ENCODE data around the gene GBF1. TPM values are rescaled to one million over a fixed set of nuclear protein-coding genes. Genes with fewer than 3 reads are reported as not detected.

Gene GBF1
- total and polyA plus RNA-seq, 2 of the 13 experiments (the other 11 are each of a cell fraction or from before 2014, with no cell fraction given) = 17.1 to 21.9 TPM

GRCh38 chr10:102394079-102394800 lies 148.9 kb downstream of the GBF1 start (continued):
- TF ChIP-seq, protein P1, sequence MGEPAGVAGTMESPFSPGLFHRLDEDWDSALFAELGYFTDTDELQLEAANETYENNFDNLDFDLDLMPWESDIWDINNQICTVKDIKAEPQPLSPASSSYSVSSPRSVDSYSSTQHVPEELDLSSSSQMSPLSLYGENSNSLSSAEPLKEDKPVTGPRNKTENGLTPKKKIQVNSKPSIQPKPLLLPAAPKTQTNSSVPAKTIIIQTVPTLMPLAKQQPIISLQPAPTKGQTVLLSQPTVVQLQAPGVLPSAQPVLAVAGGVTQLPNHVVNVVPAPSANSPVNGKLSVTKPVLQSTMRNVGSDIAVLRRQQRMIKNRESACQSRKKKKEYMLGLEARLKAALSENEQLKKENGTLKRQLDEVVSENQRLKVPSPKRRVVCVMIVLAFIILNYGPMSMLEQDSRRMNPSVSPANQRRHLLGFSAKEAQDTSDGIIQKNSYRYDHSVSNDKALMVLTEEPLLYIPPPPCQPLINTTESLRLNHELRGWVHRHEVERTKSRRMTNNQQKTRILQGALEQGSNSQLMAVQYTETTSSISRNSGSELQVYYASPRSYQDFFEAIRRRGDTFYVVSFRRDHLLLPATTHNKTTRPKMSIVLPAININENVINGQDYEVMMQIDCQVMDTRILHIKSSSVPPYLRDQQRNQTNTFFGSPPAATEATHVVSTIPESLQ (CRISPR knock-in tag; conservative IDR thresholded peaks at IDR 0.05) = no peak
- TF ChIP-seq ZFP82 (CRISPR knock-in tag; IDR thresholded peaks at IDR 0.05; ENCODE audit: borderline replicate concordance) = peak; percentile 61
- TF ChIP-seq NFYC (CRISPR knock-in tag; IDR thresholded peaks at IDR 0.05) = peak; percentile 88
- TF ChIP-seq ZNF274 (CRISPR knock-in tag; IDR thresholded peaks at IDR 0.05) = peak; percentile 32; the same call in 1 of the 2 replicates
- TF ChIP-seq SP2 (CRISPR knock-in tag; IDR thresholded peaks at IDR 0.05) = peak; percentile 67
- TF ChIP-seq FOXK1 (CRISPR knock-in tag; IDR thresholded peaks at IDR 0.05; ENCODE audit: borderline replicate concordance, low read depth) = peak; percentile 39; the same call in 1 of the 2 replicates
- TF ChIP-seq ZNF562 (CRISPR knock-in tag; IDR thresholded peaks at IDR 0.05; ENCODE audit: borderline replicate concordance) = no peak
- TF ChIP-seq ZNF777 (CRISPR knock-in tag; IDR thresholded peaks at IDR 0.05) = peak; percentile 92
- no peak for TF ChIP-seq SIN3B (IDR thresholded peaks at IDR 0.05; ENCODE audit: low read length)
- TF ChIP-seq ZFP90 (CRISPR knock-in tag; IDR thresholded peaks at IDR 0.05; ENCODE audit: borderline replicate concordance) = peak; percentile 72
- TF ChIP-seq BRD4 (CRISPR knock-in tag; IDR thresholded peaks at IDR 0.05) = no peak
- TF ChIP-seq ZNF317 (CRISPR knock-in tag; IDR thresholded peaks at IDR 0.05) = peak; percentile 61
- peak; percentile 51 for TF ChIP-seq ISL2 (CRISPR knock-in tag; IDR thresholded peaks at IDR 0.05)
- TF ChIP-seq ZNF768 (CRISPR knock-in tag; IDR thresholded peaks at IDR 0.05) = 0 out of 2 replicates have a peak, but pooled peaks have one; percentile 5
- TF ChIP-seq, protein P2, sequence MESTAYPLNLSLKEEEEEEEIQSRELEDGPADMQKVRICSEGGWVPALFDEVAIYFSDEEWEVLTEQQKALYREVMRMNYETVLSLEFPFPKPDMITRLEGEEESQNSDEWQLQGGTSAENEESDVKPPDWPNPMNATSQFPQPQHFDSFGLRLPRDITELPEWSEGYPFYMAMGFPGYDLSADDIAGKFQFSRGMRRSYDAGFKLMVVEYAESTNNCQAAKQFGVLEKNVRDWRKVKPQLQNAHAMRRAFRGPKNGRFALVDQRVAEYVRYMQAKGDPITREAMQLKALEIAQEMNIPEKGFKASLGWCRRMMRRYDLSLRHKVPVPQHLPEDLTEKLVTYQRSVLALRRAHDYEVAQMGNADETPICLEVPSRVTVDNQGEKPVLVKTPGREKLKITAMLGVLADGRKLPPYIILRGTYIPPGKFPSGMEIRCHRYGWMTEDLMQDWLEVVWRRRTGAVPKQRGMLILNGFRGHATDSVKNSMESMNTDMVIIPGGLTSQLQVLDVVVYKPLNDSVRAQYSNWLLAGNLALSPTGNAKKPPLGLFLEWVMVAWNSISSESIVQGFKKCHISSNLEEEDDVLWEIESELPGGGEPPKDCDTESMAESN (CRISPR knock-in tag; conservative IDR thresholded peaks at IDR 0.05) = 0 out of 2 replicates have a peak, but pooled peaks have one; percentile 64
- peak; percentile 66 for TF ChIP-seq ZBTB14 (CRISPR knock-in tag; IDR thresholded peaks at IDR 0.05)
- 0 out of 2 replicates have a peak, but pooled peaks have one; percentile 75 for TF ChIP-seq ZNF607 (CRISPR knock-in tag; IDR thresholded peaks at IDR 0.05; ENCODE audit: borderline replicate concordance)
- TF ChIP-seq HNF4G (IDR thresholded peaks at IDR 0.05; ENCODE audit: borderline replicate concordance, low read depth, low read length) = peak; percentile 20; the same call in 1 of the 2 replicates
- no peak for TF ChIP-seq HNF4G (CRISPR knock-in tag; IDR thresholded peaks at IDR 0.05; ENCODE audit: borderline replicate concordance, low read depth)
- 0 out of 2 replicates have a peak, but pooled peaks have one; percentile 10 for TF ChIP-seq MTF1 (CRISPR knock-in tag; IDR thresholded peaks at IDR 0.05)
- 0 out of 2 replicates have a peak, but pooled peaks have one; percentile 63 for TF ChIP-seq FOXC1 (CRISPR knock-in tag; IDR thresholded peaks at IDR 0.05; ENCODE audit: borderline replicate concordance)
- peak; percentile 32; the same call in 1 of the 2 replicates for TF ChIP-seq ZNF430 (CRISPR knock-in tag; IDR thresholded peaks at IDR 0.05)
